EL (cell line): ENCODE measurements around the gene BCL6B.

ENCODE experiments used
- DNase-seq: peaks from one replicate; pipeline ENCODE4 v3.0.0-alpha.2; 2016

BCL6B gene

DNA sequence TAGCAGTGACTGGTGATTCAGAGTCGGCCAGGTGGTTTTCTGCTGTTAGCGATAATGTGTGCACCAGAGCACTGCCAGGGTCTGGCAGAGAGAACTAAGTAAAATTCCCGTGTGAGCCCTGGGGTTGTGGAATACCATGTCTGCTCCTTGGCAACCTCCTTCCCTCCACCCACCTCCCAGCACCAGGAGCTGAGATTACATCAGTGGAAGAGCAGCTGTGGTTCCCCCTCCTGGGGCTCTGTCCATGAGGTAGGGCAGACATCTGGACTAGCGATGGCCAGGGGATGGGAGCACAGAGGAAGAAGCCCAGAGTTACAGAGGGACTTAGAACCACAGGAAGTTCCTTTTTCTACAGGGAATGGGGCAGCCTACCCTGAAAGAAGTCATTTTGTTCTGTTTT, 41.4 kb downstream of the BCL6B start:
- no peak for DNase-seq

DNA sequence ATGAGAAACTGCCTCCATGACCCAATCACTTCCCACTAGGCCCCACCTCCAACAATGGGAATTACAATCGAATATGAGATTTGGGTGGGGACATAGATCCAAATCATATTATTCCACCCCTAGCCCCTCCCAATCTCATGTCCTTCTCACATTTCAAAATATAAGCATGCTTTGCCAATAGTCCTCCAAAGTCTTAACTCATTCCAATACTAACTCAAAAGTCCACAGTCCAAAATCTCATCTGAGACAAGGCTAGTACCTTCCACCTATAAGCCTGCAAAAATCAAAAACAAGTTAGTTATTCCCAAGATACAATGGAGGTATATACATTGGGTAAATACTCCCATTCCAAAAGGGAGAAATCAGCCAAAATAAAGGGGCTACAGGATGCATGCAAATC, 44.3 kb downstream of the BCL6B start:
- DNase-seq = no peak

DNA sequence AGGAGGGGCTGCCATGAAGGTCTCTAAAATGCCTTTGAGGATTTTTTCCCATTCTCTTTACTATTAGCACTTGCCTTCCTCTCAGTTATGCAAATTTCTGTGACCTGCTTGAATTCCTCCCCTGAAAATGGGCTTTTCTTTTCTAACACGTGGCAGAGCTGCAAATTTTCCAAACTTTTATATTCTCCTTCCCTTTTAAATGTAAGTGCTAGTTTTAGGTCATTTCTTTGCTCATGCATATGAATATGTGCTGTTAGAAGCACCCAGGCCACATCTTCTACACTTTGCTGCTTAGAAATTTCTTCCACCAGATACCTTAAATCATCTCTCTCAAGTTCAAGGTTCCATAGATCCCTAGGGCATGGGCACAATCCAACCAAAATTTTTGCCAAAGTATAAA, 45.4 kb downstream of the BCL6B start:
- DNase-seq = no peak

DNA sequence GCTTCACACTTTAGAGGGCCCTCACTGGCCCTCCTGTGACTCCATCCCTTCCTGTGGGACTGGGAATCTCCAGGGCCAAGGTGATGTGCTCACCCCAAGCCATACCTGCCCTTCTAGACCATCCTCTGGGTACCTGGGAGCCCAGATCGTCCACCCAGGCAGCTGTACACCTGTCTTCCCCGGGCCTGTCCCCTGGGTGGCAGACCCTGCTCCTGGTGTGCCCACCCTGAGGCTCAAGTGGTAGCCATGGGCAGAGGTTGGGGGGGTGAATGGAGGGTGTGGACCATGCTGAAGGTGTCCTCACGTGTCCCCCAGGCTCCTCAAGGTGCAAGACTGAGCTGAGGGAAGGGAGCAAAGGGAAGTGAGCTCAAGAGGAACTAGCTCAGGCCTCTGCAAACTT, 47.9 kb downstream of the BCL6B start:
- DNase-seq = no peak

DNA sequence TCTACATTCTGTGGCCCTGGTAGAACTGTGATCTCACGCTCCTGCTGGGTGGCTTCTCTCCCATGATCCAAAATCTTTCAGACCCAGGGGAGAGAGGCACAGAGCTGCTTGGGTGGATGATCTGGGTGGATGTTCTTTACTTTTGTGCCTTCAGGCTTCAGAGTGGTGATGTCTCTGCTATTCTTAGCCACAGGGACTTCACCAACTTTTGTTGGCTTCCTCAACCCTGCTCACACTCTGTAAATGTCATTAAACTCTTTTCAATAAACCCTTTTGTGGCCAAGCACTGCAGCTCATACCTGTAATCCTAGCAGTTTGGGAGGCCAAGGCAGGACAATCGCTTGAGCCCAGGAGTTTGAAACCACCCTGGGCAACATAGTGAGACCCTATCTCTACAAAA, 49.6 kb downstream of the BCL6B start:
- DNase-seq = no peak

DNA sequence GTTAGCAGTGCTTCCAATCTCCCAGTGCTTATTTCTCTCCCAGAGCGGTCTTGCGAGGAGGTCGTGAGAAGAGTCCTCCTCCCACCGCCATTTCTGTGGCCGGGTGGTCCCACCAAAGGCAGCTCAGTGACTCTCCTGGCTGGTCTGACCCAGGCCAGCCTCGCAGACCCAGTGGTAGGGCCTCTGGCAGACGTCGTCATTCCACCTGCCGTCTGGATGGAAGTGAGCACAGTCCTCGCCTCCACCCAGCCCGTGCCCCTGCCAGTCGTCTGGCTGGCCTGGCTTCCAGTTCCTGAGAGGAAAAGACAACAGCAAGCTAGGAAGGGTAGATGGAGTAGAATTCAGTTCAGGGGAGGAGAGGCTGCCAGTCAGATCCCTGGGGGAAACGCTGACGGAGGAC, 52.1 kb downstream of the BCL6B start:
- no peak for DNase-seq

DNA sequence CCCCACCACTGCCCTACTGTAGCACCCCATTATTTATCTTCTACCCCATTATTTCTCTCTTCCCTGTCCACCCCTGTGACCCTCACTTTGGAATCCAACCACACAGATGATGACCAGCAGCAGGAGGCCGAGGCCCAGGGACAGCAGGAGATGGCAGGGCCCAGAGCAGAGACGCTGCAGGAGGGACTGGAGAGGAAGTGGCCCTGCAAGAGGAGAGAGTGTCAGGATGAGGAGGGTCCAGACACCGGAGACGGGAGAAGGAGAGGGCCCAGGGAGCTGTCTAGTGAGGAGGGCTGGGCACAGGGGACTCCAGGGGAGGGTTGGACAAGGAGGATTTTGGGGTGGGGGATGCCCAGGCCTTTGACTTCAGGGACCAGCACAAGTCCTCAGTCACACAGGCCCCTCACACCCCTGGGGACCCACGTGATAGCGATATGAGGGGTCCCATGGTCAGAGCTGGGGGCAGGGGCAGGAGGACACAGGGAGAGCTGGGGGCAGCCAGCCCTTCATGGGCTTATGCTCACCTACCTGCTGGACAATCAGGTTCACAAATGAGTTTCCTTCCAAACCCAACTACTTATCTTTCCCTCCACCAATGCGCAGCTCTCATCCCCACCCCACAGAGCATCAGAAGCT, 55.2 kb downstream of the BCL6B start:
- DNase-seq = no peak

DNA sequence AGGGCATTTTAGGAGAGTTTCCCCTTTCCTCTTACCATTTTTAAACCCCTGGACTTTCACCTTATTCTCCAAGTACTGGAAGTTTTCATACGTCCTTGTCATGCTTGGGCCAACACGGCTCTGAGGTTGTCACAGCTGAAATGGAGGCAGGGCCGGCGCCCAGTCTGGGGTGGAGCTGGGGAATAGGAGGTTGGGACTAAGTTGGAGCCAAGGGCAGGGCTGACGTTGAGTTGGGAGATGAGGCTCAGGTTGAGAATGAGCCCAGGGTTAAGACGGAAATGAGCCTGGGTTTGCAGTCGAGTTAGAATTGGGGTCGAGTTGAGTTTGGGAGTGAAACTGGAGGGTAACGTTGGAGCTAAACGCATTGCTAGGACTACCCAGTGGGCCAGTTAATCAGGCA, 55.9 kb downstream of the BCL6B start:
- no peak for DNase-seq
